Common myeloid progenitor, CD34-positive (primary cell): Measurements from ENCODE around the gene MCC. TPM values are rescaled to one million over a fixed set of nuclear protein-coding genes. Genes with fewer than 3 reads are reported as not detected.

Source experiments
- CTCF ChIA-PET: fragments of 350-600 bp; sonication (Branson Sonifier 250); formaldehyde crosslinking; loops from one replicate; lab custom pipeline; 2021; ENCODE audit warnings: antibody characterized with exemption; lab: Charles Lee
- POLR2A ChIA-PET: fragments of 350-600 bp; sonication (Branson Sonifier 250); formaldehyde crosslinking; loops from one replicate; lab custom pipeline; 2021; ENCODE audit warnings: antibody characterized with exemption; lab: Charles Lee
- DNase-seq, 3 donors: peaks; one replicate each; pipeline versions ENCODE4 v3.0.0 to v3.0.0-alpha.2; 2013
- H3K27ac ChIP-seq, 2 experiments: 1 replicate in 1 of 2; 2 replicates in 1 of 2; pipeline ENCODE4 v1.7.0; 2013; ENCODE audit warnings: inconsistent platforms in 2 of 2, low read length in 2 of 2, mild to moderate bottlenecking in 2 of 2, low read depth in 1 of 2, moderate library complexity in 1 of 2; ENCODE audit not compliant: severe bottlenecking in 2 of 2, insufficient read depth in 1 of 2, poor library complexity in 1 of 2
- H3K27me3 ChIP-seq, 5 experiments: replicated peaks in 2 of 5; 1 replicate in 3 of 5; 2 replicates in 2 of 5; pipeline versions ENCODE4 v1.6.1 to v1.7.0; 2013; ENCODE audit warnings: low read length in 4 of 5, mild to moderate bottlenecking in 2 of 5, moderate library complexity in 2 of 5, inconsistent platforms in 1 of 5; ENCODE audit not compliant: insufficient read depth in 5 of 5, control insufficient read depth in 4 of 5
- H3K36me3 ChIP-seq, 4 experiments: 1 replicate in 2 of 4; 2 replicates in 2 of 4; pipeline versions ENCODE4 v1.6.1 to v1.7.0; 2013; ENCODE audit warnings: low read length in 3 of 4, control low read depth in 1 of 4, mild to moderate bottlenecking in 1 of 4; ENCODE audit not compliant: control insufficient read depth in 4 of 4, insufficient read depth in 4 of 4
- H3K4me1 ChIP-seq, 4 experiments: 1 replicate in 3 of 4; 2 replicates in 1 of 4; pipeline versions ENCODE4 v1.6.1 to v1.7.1; 2013; ENCODE audit warnings: low read length in 3 of 4, mild to moderate bottlenecking in 3 of 4, control low read depth in 1 of 4, inconsistent platforms in 1 of 4, moderate library complexity in 1 of 4; ENCODE audit not compliant: control insufficient read depth in 4 of 4, insufficient read depth in 4 of 4; ENCODE audit errors: control extremely low read depth in 1 of 4
- H3K4me3 ChIP-seq, 7 experiments: 1 replicate in 4 of 7; 2 replicates in 3 of 7; pipeline versions ENCODE4 v1.5.1 to v1.7.0; 2013; ENCODE audit warnings: mild to moderate bottlenecking in 7 of 7, low read length in 6 of 7, moderate library complexity in 6 of 7, inconsistent platforms in 2 of 7, low read depth in 2 of 7, control low read depth in 1 of 7; ENCODE audit not compliant: insufficient read depth in 4 of 7, control insufficient read depth in 1 of 7; ENCODE audit errors: extremely low read depth in 1 of 7
- H3K9me3 ChIP-seq, 5 experiments: 1 replicate in 4 of 5; 2 replicates in 1 of 5; pipeline versions ENCODE4 v1.6.1 to v1.7.1; 2013; ENCODE audit warnings: low read length in 4 of 5, mild to moderate bottlenecking in 2 of 5, inconsistent platforms in 1 of 5, low read depth in 1 of 5, moderate library complexity in 1 of 5; ENCODE audit not compliant: control insufficient read depth in 4 of 5, insufficient read depth in 2 of 5; ENCODE audit errors: control extremely low read depth in 1 of 5
- WGBS: methylation state at CpG from one replicate; pipeline ENCODE4 v1.1.5; 2013; ENCODE audit not compliant: insufficient coverage; 5-methylcytosine and 5-hydroxymethylcytosine counted together
- polyA plus RNA-seq: library from polyadenylated mRNA; unstranded; fragments of 120-200 nt; gene quantifications from one replicate; pipeline ENCODE4 v1.2.1, GENCODE V29; 2013

Gene MCC
- polyA plus RNA-seq: 0.11 TPM

- Histone ChIP-seq H3K36me3 (no peaks in the 10 kb centered on the region), H3K9me3 (peaks cover 6 to 26% (median 17%) of the 10 kb centered on the region in 5 experiments), H3K4me3 (peak within 1 kb of the TSS in 3 of 7 experiments; percentile 1 to 48 (median 28)), H3K27ac (no peak within 1 kb of the TSS), H3K4me1 (peaks cover 0 to 22% (median 18%) of the 10 kb centered on the region in 4 experiments), H3K27me3 (peaks cover 28 to 93% (median 59%) of the 10 kb centered on the region in 5 experiments)
- peak in 2 of 3 donors; percentile 34 to 53 for DNase-seq
- CTCF ChIA-PET: interaction anchor here (0.8 to 1.7 kb wide), 4 partner anchors 8 to 111 kb away, joined by 3 to 4 read pairs (median 3); no protein-coding TSS in a partner anchor
- POLR2A ChIA-PET: no interaction called here
- 2% methylated on average over 76 of the region's 86 CpGs for WGBS
Observed at GRCh38 chr5:113487781-113488644, at the start of gene MCC. TSS of gene MCC (minus strand) at chr5:113488453.

- DNase-seq: peak in 2 of 3 donors; percentile 40 to 53
- H3K27ac ChIP-seq: no peak overlapping the region
- peaks cover 3 to 13% (median 6%) of the 10 kb centered on the region in 5 experiments for H3K9me3 ChIP-seq
- ChIA-PET POLR2A (no interaction called here), CTCF (no interaction called here)
- no peak overlapping the region for H3K4me3 ChIP-seq
- H3K36me3 ChIP-seq: peaks cover 6 to 21% (median 12%) of the 10 kb centered on the region in 4 experiments
- no peaks in the 10 kb centered on the region for H3K4me1 ChIP-seq
- no peaks in the 10 kb centered on the region for H3K27me3 ChIP-seq
- 100% methylated on average over 1 of the region's 2 CpGs for WGBS
Observed at GRCh38 chr5:113531481-113532159, 43.4 kb upstream of the MCC start.

GRCh38 chr5:113527746-113528145, 39.5 kb upstream of the MCC start:
- ChIA-PET POLR2A (no interaction called here), CTCF (no interaction called here)
- WGBS: 100% methylated on average over 2 of the region's 5 CpGs
- Histone ChIP-seq H3K36me3 (peaks cover 3 to 11% (median 6%) of the 10 kb centered on the region in 4 experiments), H3K9me3 (peaks cover 3 to 13% (median 6%) of the 10 kb centered on the region in 5 experiments), H3K27me3 (no peaks in the 10 kb centered on the region), H3K27ac (no peak overlapping the region), H3K4me3 (no peak overlapping the region), H3K4me1 (peaks cover 11 to 18% (median 15%) of the 10 kb centered on the region in 4 experiments)
- no peak for DNase-seq

GRCh38 chr5:113526421-113526820, 38.2 kb upstream of the MCC start:
- Histone ChIP-seq H3K27me3 (no peaks in the 10 kb centered on the region), H3K27ac (no peak overlapping the region), H3K4me3 (no peak overlapping the region), H3K9me3 (peaks cover 0 to 8% (median 5%) of the 10 kb centered on the region in 5 experiments), H3K36me3 (peaks cover 3 to 8% (median 5%) of the 10 kb centered on the region in 4 experiments), H3K4me1 (peaks cover 11 to 22% (median 15%) of the 10 kb centered on the region in 4 experiments)
- no peak for DNase-seq
- 97% methylated on average over 3 of the region's 4 CpGs for WGBS
- ChIA-PET CTCF (no interaction called here), POLR2A (no interaction called here)

- H3K36me3 ChIP-seq: peaks cover 0 to 7% (median 4%) of the 10 kb centered on the region in 4 experiments
- ChIA-PET CTCF (interaction anchor here (1.0 to 1.4 kb wide), 3 partner anchors 9 to 203 kb away, joined by 3 to 4 read pairs (median 4); no protein-coding TSS in a partner anchor), POLR2A (interaction anchor here (0.7 kb wide), 1 partner anchor 9 kb away, joined by 5 read pairs; no protein-coding TSS in a partner anchor)
- peak overlapping the region in 2 of 7 experiments; percentile 17 to 51 for H3K4me3 ChIP-seq
- H3K27me3 ChIP-seq: no peaks in the 10 kb centered on the region
- peaks cover 11 to 22% (median 15%) of the 10 kb centered on the region in 4 experiments for H3K4me1 ChIP-seq
- peak; percentile 49 to 89 (median 80) for DNase-seq
- no peaks in the 10 kb centered on the region for H3K9me3 ChIP-seq
- no CpG with 5 or more reads among the region's 2 CpGs for WGBS
- H3K27ac ChIP-seq: no peak overlapping the region
Observed at GRCh38 chr5:113524927-113525326, 36.7 kb upstream of the MCC start.

- 80% methylated on average over 1 of the region's 2 CpGs for WGBS
- Histone ChIP-seq H3K27me3 (no peaks in the 10 kb centered on the region), H3K36me3 (peaks cover 0 to 11% (median 5%) of the 10 kb centered on the region in 4 experiments), H3K9me3 (no peaks in the 10 kb centered on the region), H3K4me3 (no peak overlapping the region), H3K27ac (no peak overlapping the region), H3K4me1 (peaks cover 11 to 22% (median 15%) of the 10 kb centered on the region in 4 experiments)
- DNase-seq: no peak
- ChIA-PET POLR2A (no interaction called here), CTCF (interaction anchor here (0.6 kb wide), 1 partner anchor 1362 kb away, joined by 3 read pairs; no protein-coding TSS in a partner anchor)
Observed at GRCh38 chr5:113523168-113523567, 34.9 kb upstream of the MCC start.
